Measurements from ENCODE around the gene PNMA3.

GRCh38 chrX:153029875-153030274 lies 26.4 kb upstream of the PNMA3 start:
- no peak for TF ChIP-seq CTCF (IDR thresholded peaks at IDR 0.05)
- no peak for TF ChIP-seq POLR2A (IDR thresholded peaks at IDR 0.05)
- TF ChIP-seq POLR2AphosphoS5 (IDR thresholded peaks at IDR 0.05), result no peak
